Fibroblast of skin of right quadriceps (primary cell): Measurements from ENCODE around the gene GRIP2.

Experiments used
- DNase-seq: peaks from one replicate; pipeline ENCODE4 v3.0.0-alpha.2; 2013

Gene GRIP2

GRCh38 chr3:14505001-14505802 lies 34.9 kb downstream of the GRIP2 start:
- DNase-seq, result no peak

GRCh38 chr3:14503706-14504065 lies 36.5 kb downstream of the GRIP2 start:
- DNase-seq, result no peak

DNA sequence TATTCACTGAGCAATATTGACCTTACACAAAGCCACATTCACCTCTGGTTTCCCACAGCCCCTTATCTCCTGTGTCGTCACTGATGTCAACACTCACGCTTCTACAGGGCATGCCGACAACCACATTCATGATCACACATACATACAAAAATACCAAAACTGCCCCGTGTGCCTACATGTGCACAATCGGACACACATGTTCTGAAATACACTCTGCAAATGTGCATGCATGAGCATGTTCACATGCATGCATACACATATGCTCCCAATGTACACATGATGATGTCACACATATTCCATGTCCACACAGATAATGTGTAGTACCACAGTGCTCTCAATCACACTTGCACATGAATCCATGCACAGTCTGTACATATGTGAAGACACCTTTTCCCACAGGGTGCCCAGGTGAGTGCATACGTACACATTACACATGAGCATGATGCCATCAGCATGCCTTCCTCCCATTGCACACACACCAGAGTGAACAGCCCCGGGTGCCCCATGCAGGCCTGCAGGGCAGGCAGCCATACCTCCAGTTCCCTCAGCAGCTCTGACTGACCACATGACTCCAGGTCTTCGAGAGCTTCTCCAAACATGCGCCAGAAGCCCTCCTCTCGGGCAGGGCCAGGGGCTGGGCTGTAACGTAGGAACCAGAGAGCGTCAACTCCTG lies 37.0 kb downstream of the GRIP2 start:
- no peak for DNase-seq

- DNase-seq, result no peak
These were observed 37.7 kb downstream of the GRIP2 start for GRCh38 chr3:14502472-14502871.

- DNase-seq, result no peak
These were observed 42.8 kb downstream of the GRIP2 start for GRCh38 chr3:14497321-14497720.

GRCh38 chr3:14496351-14496750 lies 43.8 kb downstream of the GRIP2 start:
- DNase-seq, result no peak

DNA sequence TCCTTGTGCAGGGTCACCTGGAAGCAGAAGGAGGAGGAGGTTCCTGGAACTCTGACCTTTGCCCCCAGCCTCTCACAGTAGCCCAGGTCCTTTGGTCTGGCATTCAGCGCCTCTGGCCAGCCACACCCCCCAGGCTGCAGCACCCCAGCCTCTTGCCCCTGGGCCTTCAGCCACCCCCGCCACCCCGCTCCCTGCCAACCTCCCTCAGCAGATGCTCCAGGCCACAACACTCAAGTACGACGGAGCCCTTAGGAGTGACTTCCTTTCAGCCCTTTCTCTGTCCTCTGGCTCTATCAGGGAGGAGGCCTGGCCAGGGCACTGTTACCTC lies 45.2 kb downstream of the GRIP2 start:
- no peak for DNase-seq

DNA sequence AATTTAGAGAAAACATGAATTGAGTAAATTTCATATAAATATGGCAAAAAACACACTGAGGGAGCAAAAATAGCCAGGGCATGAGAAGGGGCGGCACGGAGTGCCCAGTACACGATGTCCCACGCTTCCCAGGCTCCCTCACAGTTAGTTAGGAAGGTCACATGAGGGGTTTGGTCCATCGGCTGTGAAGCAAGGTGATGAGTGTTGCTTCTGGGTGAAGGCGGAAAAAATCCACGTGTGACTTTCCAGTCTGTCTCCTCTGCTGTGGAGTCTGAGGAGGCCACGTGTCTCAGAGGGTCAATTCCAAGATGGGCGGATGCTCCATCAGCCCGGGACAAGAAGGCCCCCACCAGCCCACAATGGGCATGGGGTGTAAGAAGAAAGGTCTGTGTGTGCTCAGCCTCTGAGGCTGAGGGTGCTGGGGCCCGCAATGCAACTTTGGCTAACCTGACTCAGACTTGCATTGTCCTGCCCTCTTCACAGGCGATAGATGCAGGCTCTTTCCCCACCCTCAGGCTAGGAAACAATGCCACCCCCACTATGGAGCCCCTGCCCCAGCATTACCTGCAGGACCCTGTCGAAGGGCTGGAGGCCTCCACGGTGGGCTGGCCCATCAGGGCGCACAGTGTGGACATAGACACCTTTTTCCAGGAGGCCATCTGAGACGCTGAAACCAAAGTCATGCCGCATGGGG lies 45.7 kb downstream of the GRIP2 start:
- DNase-seq, result no peak

DNA sequence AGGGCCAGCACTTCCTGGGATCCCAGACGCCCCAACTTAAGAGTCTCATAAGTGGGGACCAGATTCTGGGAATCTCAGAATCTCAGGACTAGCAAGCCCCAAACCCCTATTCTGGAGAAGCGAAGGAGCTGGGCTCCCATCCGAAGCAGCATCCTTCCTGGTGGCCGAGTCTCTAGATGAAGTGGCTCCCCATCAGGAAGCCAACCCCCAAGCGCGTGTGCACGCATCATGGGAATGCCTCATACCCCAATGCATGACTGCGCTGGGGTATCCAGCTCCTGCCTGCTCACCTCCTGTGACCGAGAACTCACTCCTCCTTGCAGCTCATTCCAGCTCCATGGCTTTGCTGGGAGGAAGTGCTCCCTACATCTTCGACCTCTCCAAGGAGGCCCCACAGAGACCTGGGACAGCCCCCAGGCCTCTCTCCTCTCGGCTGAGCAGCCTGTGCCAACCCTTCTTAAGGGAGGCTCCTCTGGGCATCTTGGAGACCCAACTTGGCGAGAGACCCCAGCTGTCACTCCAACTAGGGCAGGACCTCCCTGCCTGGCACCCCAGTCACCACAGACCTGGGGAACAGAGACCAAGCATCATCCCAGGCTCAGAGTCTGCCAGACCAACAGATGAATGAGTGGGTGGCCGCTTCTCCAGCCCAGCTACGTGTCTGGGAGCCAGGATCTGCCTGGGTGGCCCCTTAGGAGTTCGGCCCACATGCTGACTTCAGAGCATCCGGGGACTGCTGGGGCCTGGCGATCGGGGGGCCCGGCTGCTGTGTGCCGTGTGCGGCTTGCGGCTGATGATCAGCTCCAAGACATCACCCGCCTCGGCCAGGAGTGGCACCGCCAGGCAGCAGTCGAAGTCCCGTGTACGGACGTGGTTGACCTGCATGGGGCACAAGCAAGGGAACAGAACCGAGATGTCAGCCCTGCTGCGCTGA lies 46.9 kb downstream of the GRIP2 start:
- DNase-seq, result no peak

DNA sequence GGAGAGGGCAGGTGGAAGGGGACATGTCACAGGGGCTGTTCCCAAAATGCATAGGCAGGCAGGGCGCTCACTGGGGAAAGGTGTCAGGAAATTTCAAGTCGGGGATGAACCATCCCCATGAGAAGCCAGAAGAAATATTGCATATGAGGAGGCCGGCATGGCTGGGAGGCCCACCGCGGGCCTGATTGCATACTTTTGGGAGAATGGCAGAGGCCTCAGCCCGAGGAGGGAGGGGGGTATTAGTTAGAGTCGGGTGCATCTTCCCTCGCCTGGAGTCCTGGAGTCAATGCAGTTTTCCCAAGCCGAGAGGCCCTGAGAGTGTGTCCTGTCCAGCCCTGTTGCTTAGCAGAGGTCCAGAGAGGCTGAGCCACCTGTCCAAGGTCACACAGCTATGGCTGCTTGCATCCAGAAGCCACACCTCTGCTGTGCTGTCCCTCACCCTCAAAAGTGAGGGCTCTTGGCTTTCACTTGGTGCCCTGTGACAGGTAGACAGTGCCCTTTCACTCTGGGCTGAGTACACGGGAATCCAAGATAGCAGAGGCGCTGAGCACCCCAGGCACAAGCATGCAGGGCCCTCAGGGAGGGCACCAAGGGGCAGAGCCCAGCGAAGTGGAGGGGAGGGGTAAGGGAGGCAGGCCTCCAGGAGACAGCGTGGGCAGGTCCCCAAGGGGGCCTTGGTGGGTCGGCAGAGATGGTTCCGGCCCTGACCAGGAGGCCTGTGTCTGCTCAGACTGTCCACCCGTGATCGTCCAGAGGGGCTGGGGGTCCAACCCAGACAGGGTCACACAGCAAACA lies 48.5 kb downstream of the GRIP2 start:
- DNase-seq, result no peak

DNA sequence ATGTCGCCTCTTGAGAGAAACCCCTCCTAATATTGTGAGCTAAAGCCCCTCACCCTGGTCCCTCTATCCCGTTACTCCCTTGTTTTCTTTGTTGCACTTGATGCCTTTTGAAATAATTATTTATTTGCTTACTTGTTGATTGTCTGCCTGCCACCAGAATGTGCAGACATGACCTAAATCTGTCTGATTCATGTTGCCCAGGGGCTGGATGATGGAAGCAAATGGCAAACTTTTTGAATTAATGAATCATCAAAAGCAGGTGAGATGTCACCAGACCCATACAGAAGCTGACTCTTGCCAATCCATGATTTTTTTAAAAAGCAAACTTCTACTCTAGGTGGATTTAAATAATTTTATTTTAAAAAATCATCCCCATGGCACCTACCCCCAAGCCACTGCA lies 49.3 kb downstream of the GRIP2 start:
- no peak for DNase-seq

DNA sequence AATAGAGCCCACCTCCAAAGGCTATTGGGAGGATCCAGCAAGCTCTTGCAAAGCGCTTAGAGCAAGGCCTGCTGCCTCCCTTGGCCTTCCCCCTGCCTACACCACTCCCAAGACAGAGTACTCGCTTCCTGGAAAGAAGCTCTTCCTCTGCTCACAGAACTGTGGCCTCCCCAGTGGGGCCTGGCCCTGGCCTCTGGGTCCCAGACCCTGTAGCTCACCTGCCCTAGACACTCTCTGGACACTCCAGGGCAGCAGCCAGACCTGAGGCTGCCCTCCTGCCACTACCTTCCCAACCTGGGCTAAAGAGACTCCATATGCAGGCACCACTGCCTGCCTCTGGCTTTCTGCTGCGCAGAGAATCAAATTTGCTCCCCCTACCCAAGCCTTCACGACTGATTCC lies 49.9 kb downstream of the GRIP2 start:
- DNase-seq, result no peak

DNA sequence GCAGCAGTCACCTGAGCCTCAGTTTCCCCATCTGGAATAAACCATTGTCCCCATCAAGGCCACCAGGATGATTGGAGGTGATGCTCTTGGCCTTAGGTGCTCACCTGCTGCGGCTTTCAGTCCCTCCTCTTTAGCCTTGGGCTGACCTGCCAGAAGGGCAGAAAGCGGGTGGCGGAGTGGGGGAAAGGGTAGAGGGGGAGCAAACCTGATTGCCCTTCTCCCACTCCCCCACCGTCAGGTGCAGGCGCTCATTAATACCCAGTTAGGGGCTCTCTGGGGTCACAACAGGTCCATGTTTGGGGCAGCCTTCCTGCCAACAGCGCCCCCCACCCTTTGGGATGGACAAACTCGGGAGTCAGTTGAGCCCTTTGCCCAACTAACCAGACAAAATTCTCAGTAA lies 50.5 kb downstream of the GRIP2 start:
- DNase-seq, result no peak

DNA sequence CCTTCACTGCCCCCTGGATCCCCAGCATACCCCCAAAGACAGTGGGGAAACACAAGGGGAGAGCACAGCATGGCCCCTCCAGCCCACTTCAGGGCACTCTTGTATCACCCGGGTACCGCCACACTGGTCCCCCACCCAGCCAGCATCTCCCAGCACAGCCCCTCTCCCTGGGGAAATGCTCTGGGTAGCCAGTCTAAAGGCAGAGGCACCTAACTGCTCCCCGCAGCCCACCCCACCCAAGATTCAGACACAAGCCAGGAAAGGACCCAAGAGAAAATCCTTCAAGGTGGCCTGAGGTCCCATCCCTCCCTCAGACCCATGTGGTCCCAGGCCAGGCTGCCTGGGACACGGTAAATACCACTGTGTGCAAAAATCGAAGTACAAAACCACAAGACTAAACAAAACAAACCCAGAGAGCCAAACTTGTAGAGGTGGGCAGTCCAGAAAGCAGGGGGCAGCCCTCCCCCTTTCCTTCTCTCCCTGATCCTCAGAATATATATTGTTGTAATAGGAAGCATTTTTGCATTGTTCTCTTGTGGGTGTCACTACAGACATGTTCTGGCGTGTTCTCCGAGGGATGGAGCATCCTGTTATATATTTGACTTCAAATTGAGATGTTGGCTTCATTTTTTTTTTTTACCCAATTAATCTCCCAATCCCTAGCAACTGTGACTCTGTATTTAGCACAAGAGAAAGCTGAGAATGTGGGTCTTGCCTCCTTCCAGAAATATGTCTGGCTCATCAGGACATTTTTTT lies 51.7 kb downstream of the GRIP2 start:
- no peak for DNase-seq

DNA sequence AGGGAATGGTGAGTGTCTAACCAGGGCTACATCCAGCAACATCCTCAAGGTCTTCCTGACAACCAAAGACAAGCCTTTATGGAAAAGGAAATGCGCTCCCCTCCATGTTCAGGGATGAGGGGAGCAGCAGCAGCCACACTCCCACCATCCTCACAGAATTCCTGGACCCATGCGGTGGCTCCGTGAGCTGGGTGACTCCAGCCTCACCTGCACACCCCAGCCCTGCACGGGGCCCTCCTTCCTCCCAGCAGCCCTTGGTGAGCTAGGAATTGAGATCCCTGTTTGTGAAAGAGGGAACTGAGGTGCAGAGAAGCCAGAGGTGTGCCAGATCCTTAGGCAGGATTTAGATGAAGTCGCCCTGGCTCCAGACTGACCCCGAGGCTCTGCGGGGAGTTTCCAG lies 52.3 kb downstream of the GRIP2 start:
- no peak for DNase-seq

DNA sequence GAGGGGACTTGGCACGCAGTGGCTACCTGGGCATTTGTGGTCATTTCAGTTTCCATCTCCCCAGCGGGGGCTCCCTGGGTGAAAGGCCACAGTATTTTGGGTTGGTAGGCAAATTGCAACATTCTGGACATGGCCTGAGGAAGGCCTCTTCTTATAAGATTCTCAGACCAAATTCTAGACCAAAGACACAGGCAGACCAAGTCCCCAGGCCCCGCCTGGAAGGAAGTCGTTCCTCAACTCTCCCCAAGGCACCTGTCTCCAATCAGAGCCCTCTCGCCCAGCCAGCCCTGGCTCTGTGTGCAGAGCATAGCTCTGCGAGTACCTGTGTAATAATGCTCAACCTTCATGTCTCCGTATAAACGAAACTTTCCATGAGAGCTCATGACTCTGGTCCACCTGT lies 53.1 kb downstream of the GRIP2 start:
- no peak for DNase-seq

DNA sequence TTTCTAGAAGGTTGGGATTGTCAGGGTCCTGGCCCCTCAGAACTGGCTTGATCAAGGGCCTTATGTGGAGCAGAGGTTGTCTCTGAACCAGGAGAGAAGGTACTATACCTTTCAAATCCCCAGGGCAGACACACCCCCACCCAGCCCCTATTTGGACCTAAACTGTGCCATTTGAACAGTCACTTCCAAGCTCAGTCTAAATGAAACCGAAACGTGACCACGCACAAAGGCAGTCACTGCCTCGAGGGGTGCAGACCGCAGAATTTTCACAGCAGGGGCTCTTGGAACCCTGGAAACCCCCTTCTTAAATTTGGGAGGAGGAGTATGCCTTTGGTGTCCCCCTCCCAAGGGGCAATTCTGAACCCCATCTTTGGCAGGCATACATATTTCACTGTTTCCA lies 53.7 kb downstream of the GRIP2 start:
- no peak for DNase-seq

DNA sequence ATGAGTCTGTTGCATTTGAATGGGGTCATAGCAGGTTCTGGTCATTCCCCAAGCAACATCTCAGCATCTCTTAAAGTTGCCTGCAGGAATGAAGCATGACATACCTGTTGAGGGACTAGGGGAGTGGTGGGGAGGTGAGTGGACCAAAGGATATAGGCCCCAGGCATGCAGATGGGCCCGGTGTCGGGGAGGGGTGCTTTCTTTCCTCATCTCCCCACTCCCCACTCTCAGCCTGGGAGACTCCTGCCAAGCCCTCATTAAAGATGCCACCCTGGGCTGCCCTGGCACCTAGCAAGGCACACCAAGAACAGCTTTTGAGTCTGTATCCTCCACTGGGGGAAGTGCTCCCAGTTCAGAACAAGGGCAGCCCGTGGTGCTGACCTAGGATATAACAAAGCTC lies 54.2 kb downstream of the GRIP2 start:
- no peak for DNase-seq

DNA sequence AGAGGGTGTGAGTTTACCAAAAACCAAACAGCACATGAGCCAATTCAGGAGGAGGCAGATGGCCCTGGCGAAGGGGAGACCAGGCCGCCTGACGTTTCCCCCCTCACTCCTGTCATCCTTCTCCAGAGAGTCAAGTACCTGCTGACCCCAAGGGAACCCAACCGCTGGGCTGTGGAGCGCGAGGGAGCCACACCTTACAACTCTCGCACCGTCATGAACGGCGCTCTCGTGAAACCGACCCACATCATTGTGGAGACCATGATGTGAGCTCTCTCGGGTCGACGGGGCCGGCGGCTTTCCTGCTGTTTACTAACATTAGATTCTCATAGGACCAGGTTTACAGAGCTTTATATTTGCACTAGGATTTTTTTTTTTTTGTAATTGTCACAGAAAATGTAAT lies 55.4 kb downstream of the GRIP2 start:
- no peak for DNase-seq

GRCh38 chr3:14483286-14483685 lies 56.9 kb downstream of the GRIP2 start:
- no peak for DNase-seq

DNA sequence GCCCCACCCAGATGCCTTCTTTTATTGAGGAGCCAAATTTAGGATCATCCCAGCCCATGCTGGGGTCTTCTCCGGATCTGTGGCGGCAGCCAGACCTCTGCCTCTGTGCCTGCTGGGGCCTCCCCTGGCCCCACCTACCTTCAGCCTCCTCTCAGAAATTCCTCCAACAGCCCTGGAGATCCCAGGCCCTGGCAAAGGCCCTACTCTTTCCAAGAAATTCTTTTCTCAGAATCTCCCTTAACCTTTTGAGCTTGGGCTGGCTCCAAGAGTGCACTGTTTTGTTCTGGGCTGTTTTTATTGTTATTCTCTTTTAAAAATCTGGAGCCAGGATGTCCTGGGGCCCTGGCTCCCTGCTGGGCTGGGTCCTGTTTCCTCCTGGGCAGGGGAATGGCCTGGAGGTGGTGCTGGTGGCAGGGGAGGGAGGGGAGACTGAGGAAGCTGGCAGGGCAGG lies 57.8 kb downstream of the GRIP2 start:
- no peak for DNase-seq

DNA sequence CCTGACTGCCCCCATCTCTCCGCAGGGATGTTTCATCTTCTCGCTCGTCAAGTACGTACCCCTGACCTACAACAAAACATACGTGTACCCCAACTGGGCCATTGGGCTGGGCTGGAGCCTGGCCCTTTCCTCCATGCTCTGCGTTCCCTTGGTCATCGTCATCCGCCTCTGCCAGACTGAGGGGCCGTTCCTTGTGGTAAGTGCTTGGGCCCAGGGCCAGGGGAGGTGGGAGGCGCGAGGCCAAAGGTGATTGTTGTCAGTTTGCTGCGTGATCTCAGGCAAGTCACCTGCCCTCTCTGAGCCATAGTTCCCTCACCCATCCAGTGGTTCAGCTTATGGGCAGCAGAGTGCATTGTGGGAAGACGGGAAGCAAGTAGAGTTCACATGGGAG lies 58.5 kb downstream of the GRIP2 start:
- DNase-seq, result no peak
